Measurements from ENCODE around the gene S100A5.

S100A5 gene

DNA sequence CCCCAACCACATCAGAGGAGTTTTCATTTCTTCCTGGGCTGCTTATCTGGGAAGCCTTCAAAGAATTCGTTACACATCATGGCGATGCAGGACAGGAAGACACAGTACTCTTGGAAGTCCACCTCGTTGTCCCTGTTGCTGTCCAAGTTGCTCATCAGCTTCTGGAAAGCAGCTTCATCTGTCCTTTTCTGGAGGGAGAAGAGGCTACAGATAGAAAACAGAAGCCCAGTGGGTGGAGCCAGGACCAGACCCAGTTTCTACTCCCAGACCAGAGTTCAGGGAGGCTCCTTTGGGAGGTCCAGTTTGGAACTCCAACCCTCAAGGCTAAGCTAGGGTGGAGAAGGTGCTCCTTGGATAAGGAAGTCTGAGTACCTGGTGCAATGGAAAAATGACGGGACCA lies 3.0 kb upstream of the S100A5 start:
- Histone ChIP-seq H3K4me1 (ENCODE audit: insufficient read depth, low read length) (peaks cover 73% of the 10 kb centered on the region), H3K4me2 (ENCODE audit: insufficient read depth, low read length) (no peak overlapping the region), H3K4me3 (ENCODE audit: low read depth in 1 of 2, low read length in 2 of 2) (no peak overlapping the region), H3K79me2 (ENCODE audit: insufficient read depth, low read length) (no peaks in the 10 kb centered on the region), H4K20me1 (ENCODE audit: insufficient read depth, low read length) (no peaks in the 10 kb centered on the region), H3K36me3 (ENCODE audit: insufficient read depth, low read length) (no peaks in the 10 kb centered on the region), H3K27ac (ENCODE audit: low read length) (0 out of 2 replicates have a peak overlapping the region, but pooled peaks have one; percentile 18), H3K9me3 (ENCODE audit: insufficient read depth, low read length, severe bottlenecking) (no peaks in the 10 kb centered on the region), H2AFZ (ENCODE audit: low read depth, low read length) (no peak overlapping the region), H3K9ac (ENCODE audit: low read depth, low read length) (no peak overlapping the region), H3K27me3 (ENCODE audit: insufficient read depth, low read length, poor library complexity) (no peaks in the 10 kb centered on the region)
- TF ChIP-seq, protein P1, sequence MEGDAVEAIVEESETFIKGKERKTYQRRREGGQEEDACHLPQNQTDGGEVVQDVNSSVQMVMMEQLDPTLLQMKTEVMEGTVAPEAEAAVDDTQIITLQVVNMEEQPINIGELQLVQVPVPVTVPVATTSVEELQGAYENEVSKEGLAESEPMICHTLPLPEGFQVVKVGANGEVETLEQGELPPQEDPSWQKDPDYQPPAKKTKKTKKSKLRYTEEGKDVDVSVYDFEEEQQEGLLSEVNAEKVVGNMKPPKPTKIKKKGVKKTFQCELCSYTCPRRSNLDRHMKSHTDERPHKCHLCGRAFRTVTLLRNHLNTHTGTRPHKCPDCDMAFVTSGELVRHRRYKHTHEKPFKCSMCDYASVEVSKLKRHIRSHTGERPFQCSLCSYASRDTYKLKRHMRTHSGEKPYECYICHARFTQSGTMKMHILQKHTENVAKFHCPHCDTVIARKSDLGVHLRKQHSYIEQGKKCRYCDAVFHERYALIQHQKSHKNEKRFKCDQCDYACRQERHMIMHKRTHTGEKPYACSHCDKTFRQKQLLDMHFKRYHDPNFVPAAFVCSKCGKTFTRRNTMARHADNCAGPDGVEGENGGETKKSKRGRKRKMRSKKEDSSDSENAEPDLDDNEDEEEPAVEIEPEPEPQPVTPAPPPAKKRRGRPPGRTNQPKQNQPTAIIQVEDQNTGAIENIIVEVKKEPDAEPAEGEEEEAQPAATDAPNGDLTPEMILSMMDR (IDR thresholded peaks at IDR 0.05; ENCODE audit: borderline replicate concordance, extremely low read depth, low read length, poor library complexity, severe bottlenecking) = no peak
- no peak for TF ChIP-seq EZH2 (IDR thresholded peaks at IDR 0.05; ENCODE audit: borderline replicate concordance, low read depth, low read length, severe bottlenecking)
- DNase-seq (no peak), ATAC-seq (ENCODE audit: insufficient read depth, low read depth) (no peak)

DNA sequence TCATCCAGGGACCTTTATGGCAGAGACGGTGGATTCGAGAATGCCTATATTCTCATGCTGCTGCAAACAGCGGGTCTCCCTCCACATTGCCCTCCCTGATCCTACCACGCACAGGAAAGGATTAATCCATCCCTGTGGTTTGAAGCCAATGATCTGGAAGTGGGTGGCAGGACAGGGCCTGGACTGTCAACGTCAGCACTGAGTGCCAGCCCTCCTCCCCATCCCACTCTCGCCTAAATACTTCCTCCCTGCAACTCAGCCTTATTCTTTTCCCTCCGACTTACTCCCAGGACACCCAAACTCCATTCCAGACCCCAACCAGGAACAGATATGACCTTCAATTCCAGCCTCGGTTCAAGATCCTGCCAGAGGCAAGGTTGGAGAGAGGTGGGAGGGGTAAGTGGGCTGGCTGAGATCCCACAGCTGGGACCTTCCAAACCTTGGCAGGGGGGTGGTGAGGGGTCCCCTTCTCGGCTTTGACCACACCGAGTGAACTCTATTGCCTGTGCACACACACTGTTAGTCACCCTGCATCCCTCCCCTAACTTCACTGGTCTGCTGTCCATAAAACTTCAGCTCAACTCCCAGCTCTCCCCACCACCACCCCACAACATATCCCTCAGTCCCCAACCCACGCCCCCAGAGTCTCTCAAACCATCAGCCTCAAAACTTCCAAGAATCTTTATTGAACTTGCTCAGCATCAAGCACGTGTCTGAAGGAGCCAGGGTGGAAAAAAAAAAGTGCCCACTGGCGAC lies 2.4 kb upstream of the S100A5 start:
- H3K4me3 ChIP-seq (ENCODE audit: low read depth in 1 of 2, low read length in 2 of 2) = no peak overlapping the region
- no peaks in the 10 kb centered on the region for H3K9me3 ChIP-seq (ENCODE audit: insufficient read depth, low read length, severe bottlenecking)
- no peak overlapping the region for H3K4me2 ChIP-seq (ENCODE audit: insufficient read depth, low read length)
- H3K79me2 ChIP-seq (ENCODE audit: insufficient read depth, low read length) = no peaks in the 10 kb centered on the region
- H3K4me1 ChIP-seq (ENCODE audit: insufficient read depth, low read length) = peaks cover 73% of the 10 kb centered on the region
- no peaks in the 10 kb centered on the region for H3K36me3 ChIP-seq (ENCODE audit: insufficient read depth, low read length)
- TF ChIP-seq, protein P1 (IDR thresholded peaks at IDR 0.05; ENCODE audit: borderline replicate concordance, extremely low read depth, low read length, poor library complexity, severe bottlenecking) = no peak
- no peak for TF ChIP-seq EZH2 (IDR thresholded peaks at IDR 0.05; ENCODE audit: borderline replicate concordance, low read depth, low read length, severe bottlenecking)
- H2AFZ ChIP-seq (ENCODE audit: low read depth, low read length) = no peak overlapping the region
- no peak for ATAC-seq (ENCODE audit: insufficient read depth, low read depth)
- no peak for DNase-seq
- H4K20me1 ChIP-seq (ENCODE audit: insufficient read depth, low read length) = no peaks in the 10 kb centered on the region
- H3K27me3 ChIP-seq (ENCODE audit: insufficient read depth, low read length, poor library complexity) = no peaks in the 10 kb centered on the region
- H3K27ac ChIP-seq (ENCODE audit: low read length) = 0 out of 2 replicates have a peak overlapping the region, but pooled peaks have one; percentile 13
- H3K9ac ChIP-seq (ENCODE audit: low read depth, low read length) = no peak overlapping the region

DNA sequence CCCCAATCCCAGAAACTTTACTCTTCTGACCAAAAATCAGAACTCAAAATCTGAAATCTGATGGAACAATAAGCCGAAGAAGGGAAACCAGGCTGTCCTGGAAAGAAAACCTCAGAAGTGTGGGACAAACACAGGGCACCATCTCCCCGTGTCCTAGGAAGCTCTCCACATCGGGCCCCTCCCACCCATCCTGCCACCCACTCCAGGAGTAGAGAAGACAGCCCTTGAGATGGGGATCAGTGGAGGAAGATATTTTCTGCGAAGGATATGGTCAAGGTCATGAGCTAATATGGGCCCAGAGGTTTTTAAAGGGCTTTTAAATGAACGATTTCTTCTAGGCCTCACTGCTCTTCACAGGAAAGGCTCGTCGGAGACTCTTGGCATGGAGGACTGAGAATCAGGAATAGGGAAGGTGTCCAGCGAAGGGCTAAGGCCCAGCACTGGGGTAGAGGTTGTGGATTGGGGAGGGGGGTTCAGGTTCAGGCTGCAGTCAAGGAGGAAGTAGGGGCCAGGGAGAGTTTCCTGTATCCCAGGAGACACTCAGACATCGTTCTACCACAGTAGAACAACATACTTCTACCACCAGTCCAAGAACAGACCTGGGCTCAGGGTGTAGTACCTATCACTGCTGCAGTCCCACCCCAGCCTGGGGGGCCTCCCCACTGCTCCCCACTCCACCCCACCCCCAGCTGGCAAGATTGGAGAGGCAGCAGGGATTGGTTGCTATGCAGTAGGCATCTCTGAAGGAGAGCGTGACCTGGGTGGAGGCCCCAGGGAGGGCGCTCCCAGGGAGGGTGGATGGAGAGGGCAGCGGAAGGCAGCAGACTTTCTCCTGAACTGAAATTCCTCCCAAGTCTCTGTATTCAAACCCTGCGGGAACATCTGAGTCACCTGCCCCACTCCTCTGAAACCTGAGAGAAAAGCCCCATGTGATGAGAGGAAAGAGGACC lies 1.2 kb upstream of the S100A5 start:
- no peaks in the 10 kb centered on the region for H4K20me1 ChIP-seq (ENCODE audit: insufficient read depth, low read length)

More for the DNA sequence above, 1.2 kb upstream of the S100A5 start:
- Histone ChIP-seq H3K9ac (ENCODE audit: low read depth, low read length) (no peak overlapping the region), H3K4me1 (ENCODE audit: insufficient read depth, low read length) (peaks cover 73% of the 10 kb centered on the region), H3K4me3 (ENCODE audit: low read depth in 1 of 2, low read length in 2 of 2) (no peak overlapping the region), H3K79me2 (ENCODE audit: insufficient read depth, low read length) (no peaks in the 10 kb centered on the region), H3K36me3 (ENCODE audit: insufficient read depth, low read length) (no peaks in the 10 kb centered on the region), H3K27ac (ENCODE audit: low read length) (peak overlapping the region; percentile 78), H3K9me3 (ENCODE audit: insufficient read depth, low read length, severe bottlenecking) (no peaks in the 10 kb centered on the region), H3K4me2 (ENCODE audit: insufficient read depth, low read length) (no peak overlapping the region), H2AFZ (ENCODE audit: low read depth, low read length) (no peak overlapping the region), H3K27me3 (ENCODE audit: insufficient read depth, low read length, poor library complexity) (no peaks in the 10 kb centered on the region)
- TF ChIP-seq, protein P1 (IDR thresholded peaks at IDR 0.05; ENCODE audit: borderline replicate concordance, extremely low read depth, low read length, poor library complexity, severe bottlenecking) = no peak
- no peak for TF ChIP-seq EZH2 (IDR thresholded peaks at IDR 0.05; ENCODE audit: borderline replicate concordance, low read depth, low read length, severe bottlenecking)
- no peak for DNase-seq
- no peak for ATAC-seq (ENCODE audit: insufficient read depth, low read depth)
